Activated gamma-delta T cell treated with Interleukin-2 at 50 U/mL for 16 hours (primary cell): ENCODE measurements around the gene SLC6A17.

Experiments
- DNase-seq: peaks from one replicate; pipeline ENCODE4 v3.0.0-alpha.2; 2020

The SLC6A17 gene

GRCh38 chr1:110243574-110243973, 93.3 kb downstream of the SLC6A17 start:
- no peak for DNase-seq

GRCh38 chr1:110245876-110246620, 95.8 kb downstream of the SLC6A17 start:
- DNase-seq: no peak

GRCh38 chr1:110248746-110249145, 98.5 kb downstream of the SLC6A17 start:
- DNase-seq: no peak

GRCh38 chr1:110249256-110249655, 99.0 kb downstream of the SLC6A17 start:
- no peak for DNase-seq

DNA sequence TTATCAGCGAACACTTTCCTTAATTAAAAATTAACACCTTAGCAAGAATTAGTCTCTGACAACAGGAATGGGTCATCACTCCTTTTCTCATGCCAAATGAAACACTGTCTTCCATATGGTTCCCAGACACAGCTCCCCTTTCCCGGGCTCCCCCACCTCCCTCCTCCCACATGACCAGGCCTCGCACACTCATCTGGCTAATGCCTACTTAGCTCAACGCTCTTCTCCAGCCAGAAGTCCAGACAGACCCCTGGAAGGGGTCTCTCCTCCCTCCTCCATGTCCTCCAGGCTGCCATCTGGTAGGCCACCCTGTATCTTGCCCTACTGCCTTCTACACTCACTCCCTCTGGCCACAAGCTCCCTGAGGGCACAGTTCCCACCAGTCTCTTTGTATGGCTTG, 99.7 kb downstream of the SLC6A17 start:
- DNase-seq: no peak

- no peak for DNase-seq
Measured at GRCh38 chr1:110250749-110251148, 100.5 kb downstream of the SLC6A17 start.
